PC-3 (cell line): ENCODE measurements around the gene ZWILCH. TPM values are rescaled to one million over a fixed set of nuclear protein-coding genes. Genes with fewer than 3 reads are reported as not detected.

Experiments
- ATAC-seq: fragments of 200-7000 bp; cut with Tn5 transposase; 2 replicates; pipeline ENCODE4 v1.9.1; 2020; ENCODE audit warnings: mild to moderate bottlenecking, moderate library complexity
- BruUV-seq: library from RNA; stranded (reverse); fragments of 400-500 nt; replicated peaks from 2 replicates; lab custom pipeline; 2021; lab: Mats Ljungman, UMichigan
- CTCF ChIA-PET: fragments of 300-600 bp; sonication (Branson Sonifier 250); formaldehyde crosslinking; loops from one replicate; lab custom pipeline; 2022; ENCODE audit warnings: antibody characterized with exemption; lab: Charles Lee
- POLR2A ChIA-PET: fragments of 300-600 bp; sonication (Branson Sonifier 250); formaldehyde crosslinking; loops from one replicate; lab custom pipeline; 2022; ENCODE audit warnings: antibody characterized with exemption; ENCODE audit not compliant: unreplicated experiment; lab: Charles Lee
- DNase-seq: peaks from one replicate; pipeline ENCODE4 v3.0.0-alpha.2; 2015
- H2AFZ ChIP-seq: fragments of 300-600 bp; sonication (generic); 2 replicates; pipeline ENCODE4 v1.6.0; 2016; ENCODE audit warnings: antibody characterized with exemption, low read length
- H3F3A ChIP-seq: fragments of 300-600 bp; sonication (generic); one replicate; pipeline ENCODE4 v1.6.0; 2017; ENCODE audit warnings: antibody characterized with exemption, low read length, control low read depth, mild to moderate bottlenecking; ENCODE audit not compliant: unreplicated experiment
- H3K27ac ChIP-seq: fragments of 300-600 bp; sonication (generic); 2 replicates; pipeline ENCODE4 v1.5.1; 2016; ENCODE audit warnings: mild to moderate bottlenecking, low read length
- H3K27me3 ChIP-seq: fragments of 300-600 bp; sonication (generic); 2 replicates; pipeline ENCODE4 v1.6.1; 2016; ENCODE audit warnings: low read length, mixed read lengths
- H3K36me3 ChIP-seq: fragments of 300-600 bp; sonication (generic); 2 replicates; pipeline ENCODE4 v1.6.1; 2016; ENCODE audit warnings: low read depth, mixed run types, low read length, mixed read lengths
- H3K4me1 ChIP-seq: fragments of 300-600 bp; sonication (generic); 2 replicates; pipeline ENCODE4 v1.5.1; 2016; ENCODE audit warnings: low read length; ENCODE audit not compliant: insufficient read depth
- H3K4me2 ChIP-seq: fragments of 300-600 bp; sonication (generic); 2 replicates; pipeline ENCODE4 v1.6.0; 2016; ENCODE audit warnings: low read length
- H3K4me3 ChIP-seq: fragments of 300-600 bp; sonication (generic); 2 replicates; pipeline ENCODE4 v1.5.1; 2016; ENCODE audit warnings: mild to moderate bottlenecking, low read length, mixed read lengths
- H3K79me2 ChIP-seq: fragments of 300-600 bp; sonication (generic); 2 replicates; pipeline ENCODE4 v1.6.1; 2017; ENCODE audit warnings: low read length, mixed read lengths
- H3K9ac ChIP-seq: fragments of 300-600 bp; sonication (generic); 2 replicates; pipeline ENCODE4 v1.6.0; 2016; ENCODE audit warnings: mild to moderate bottlenecking, low read length
- H3K9me2 ChIP-seq: fragments of 300-600 bp; sonication (generic); replicated peaks from 2 replicates; pipeline ENCODE4 v1.6.1; 2016; ENCODE audit warnings: mixed run types, low read length, mixed read lengths
- H3K9me3 ChIP-seq: fragments of 300-600 bp; sonication (generic); 2 replicates; pipeline ENCODE4 v1.6.1; 2016; ENCODE audit warnings: low read length, mixed read lengths
- H4K20me1 ChIP-seq: fragments of 300-600 bp; sonication (generic); 2 replicates; pipeline ENCODE4 v1.6.1; 2016; ENCODE audit warnings: low read length, mixed read lengths
- CTCF ChIP-seq: fragments of 300-600 bp; sonication (generic); conservative IDR thresholded peaks from 2 replicates; pipeline ENCODE4 v1.5.1; 2017; ENCODE audit warnings: antibody characterized with exemption, low read depth, mild to moderate bottlenecking, low read length
- EZH2 ChIP-seq: fragments of 300-600 bp; sonication (generic); IDR thresholded peaks from one replicate; pipeline ENCODE4 v1.6.1; 2017; ENCODE audit warnings: antibody characterized with exemption, mild to moderate bottlenecking, low read length; ENCODE audit not compliant: unreplicated experiment
- EZH2phosphoT487 ChIP-seq: fragments of 300-600 bp; sonication (generic); IDR thresholded peaks from 2 replicates; pipeline ENCODE4 v1.6.1; 2018; ENCODE audit warnings: mild to moderate bottlenecking, antibody characterized with exemption, low read length, borderline replicate concordance
- intact Hi-C: fragments of 100-400 bp; cut with micrococcal nuclease; formaldehyde crosslinking; loops from 2 replicates; pipeline ENCODE4 v1.9.0; 2023
- total RNA-seq: library from RNA; depleted of rRNA; stranded (reverse); fragments of >200 nt; gene quantifications from 2 replicates; pipeline ENCODE4 v1.2.3, GENCODE V29; 2014

Gene ZWILCH
- total RNA-seq, 1 experiment from 2014 or later = 18.1 TPM

DNA sequence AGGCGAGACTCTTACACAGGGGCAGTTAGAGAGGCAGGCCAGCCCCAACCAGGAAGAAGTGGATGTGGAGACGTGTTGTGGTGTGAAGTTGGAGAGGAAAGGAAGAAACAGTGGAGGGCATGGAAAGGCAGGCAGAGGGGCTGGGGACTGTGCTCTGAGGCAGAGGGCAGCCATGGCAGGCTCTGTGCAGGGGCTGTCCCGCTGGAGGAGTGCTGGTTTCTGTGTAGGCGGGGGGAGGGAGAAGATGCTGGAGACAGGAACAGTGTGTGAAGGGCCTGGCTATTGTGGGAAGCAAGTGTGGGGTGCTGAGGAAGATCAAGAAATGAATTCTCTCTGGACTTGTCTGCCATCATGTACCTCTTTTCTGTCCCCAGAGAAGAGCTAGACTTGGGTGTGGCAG is 28.6 kb upstream of the ZWILCH start:
- no peaks in the 10 kb centered on the region for H4K20me1 ChIP-seq
- H3F3A ChIP-seq = no peaks in the 10 kb centered on the region
- no peak overlapping the region for H3K27ac ChIP-seq
- H3K9me3 ChIP-seq = no peaks in the 10 kb centered on the region
- no peak overlapping the region for H2AFZ ChIP-seq
- no peak overlapping the region for H3K4me3 ChIP-seq
- DNase-seq (no peak), ATAC-seq (no peak)
- H3K4me1 ChIP-seq = peaks cover 23% of the 10 kb centered on the region
- BruUV-seq = no TSS peak
- ChIA-PET CTCF (no interaction called here), POLR2A (no interaction called here)
- H3K36me3 ChIP-seq = peaks cover 2% of the 10 kb centered on the region; the same call in 1 of the 2 replicates
- intact Hi-C loops = no loop called here
- H3K79me2 ChIP-seq = no peaks in the 10 kb centered on the region
- no peaks in the 10 kb centered on the region for H3K27me3 ChIP-seq
- H3K4me2 ChIP-seq = no peak overlapping the region
- no peaks in the 10 kb centered on the region for H3K9me2 ChIP-seq
- H3K9ac ChIP-seq = no peak overlapping the region
- TF ChIP-seq EZH2 = no peak
- TF ChIP-seq CTCF = no peak
- no peak for TF ChIP-seq EZH2phosphoT487

DNA sequence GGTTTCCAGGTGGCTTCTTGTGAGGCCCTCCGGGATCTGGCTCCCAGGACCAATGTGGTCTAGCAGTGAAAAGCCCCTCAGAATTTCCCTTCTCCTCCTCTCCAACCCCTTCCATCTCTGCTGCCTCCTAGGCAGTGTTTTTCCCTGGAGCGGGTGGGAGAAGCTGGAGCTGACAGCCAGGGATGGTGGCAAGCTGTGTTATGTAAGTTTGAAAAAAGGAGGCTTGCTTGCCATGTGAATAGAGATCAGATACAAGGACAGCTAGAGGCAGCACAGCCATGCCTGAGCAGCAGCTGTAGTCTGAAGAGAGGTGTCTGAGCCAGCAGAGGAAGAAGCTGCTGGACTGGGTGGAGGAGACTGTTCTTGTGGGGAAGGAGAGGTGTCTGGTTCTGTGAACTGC is 28.1 kb upstream of the ZWILCH start:
- no peaks in the 10 kb centered on the region for H3F3A ChIP-seq
- intact Hi-C loops = no loop called here
- no peaks in the 10 kb centered on the region for H4K20me1 ChIP-seq
- no peaks in the 10 kb centered on the region for H3K9me2 ChIP-seq
- CTCF ChIA-PET = no interaction called here
- peaks cover 7% of the 10 kb centered on the region for H3K36me3 ChIP-seq
- no peaks in the 10 kb centered on the region for H3K9me3 ChIP-seq
- no peak overlapping the region for H3K9ac ChIP-seq
- H2AFZ ChIP-seq = no peak overlapping the region
- no peaks in the 10 kb centered on the region for H3K79me2 ChIP-seq
- POLR2A ChIA-PET = interaction anchor here (0.5 kb wide), 1 partner anchor 128 kb away, joined by 6 read pairs; no protein-coding TSS in a partner anchor
- no peak for DNase-seq
- H3K27ac ChIP-seq = no peak overlapping the region
- ATAC-seq = no peak
- no peak overlapping the region for H3K4me2 ChIP-seq
- H3K4me3 ChIP-seq = no peak overlapping the region
- TF ChIP-seq CTCF (no peak), EZH2phosphoT487 (no peak), EZH2 (no peak)
- peaks cover 27% of the 10 kb centered on the region for H3K4me1 ChIP-seq
- no TSS peak for BruUV-seq
- no peaks in the 10 kb centered on the region for H3K27me3 ChIP-seq

- Histone ChIP-seq H3K36me3 (peaks cover 15% of the 10 kb centered on the region), H3K4me3 (no peak overlapping the region), H3F3A (no peaks in the 10 kb centered on the region), H4K20me1 (no peaks in the 10 kb centered on the region), H3K27ac (peak overlapping the region; percentile 38), H2AFZ (no peak overlapping the region), H3K9ac (no peak overlapping the region), H3K9me2 (no peaks in the 10 kb centered on the region), H3K4me2 (peak overlapping the region; percentile 18; the same call in 1 of the 2 replicates), H3K4me1 (peaks cover 37% of the 10 kb centered on the region), H3K9me3 (no peaks in the 10 kb centered on the region), H3K27me3 (no peaks in the 10 kb centered on the region), H3K79me2 (0 out of 2 replicates have a peak, but pooled peaks cover 4% of the 10 kb centered on the region)
- CTCF ChIA-PET = no interaction called here
- TF ChIP-seq EZH2phosphoT487 (no peak), CTCF (no peak)
- BruUV-seq = no TSS peak
- no peak for DNase-seq
- intact Hi-C loops = no loop called here
- POLR2A ChIA-PET = no interaction called here
- no peak for ATAC-seq
Measured at GRCh38 chr15:66480267-66480666, 24.9 kb upstream of the ZWILCH start.
